ENCODE measurements around the gene MRRF.

- TF ChIP-seq CTCF (IDR thresholded peaks at IDR 0.05) (no peak), POLR2A (IDR thresholded peaks at IDR 0.05) (no peak), EP300 (IDR thresholded peaks at IDR 0.05) (no peak)
These were observed 108.5 kb downstream of the MRRF start for GRCh38 chr9:122372856-122373845.

Measured in tibial nerve (tissue), 4 donors.